Inflammatory macrophage treated with lipopolysaccharide for 4 hours (primary cell): ENCODE measurements around the gene POLR2M.

Experiments used
- DNase-seq: peaks from one replicate; pipeline ENCODE4 v3.0.0-alpha.2; 2020

Gene POLR2M

GRCh38 chr15:57706405-57707209 lies at the start of gene POLR2M:
Gene POLR2M (plus strand): TSS chr15:57706714. CDS start chr15:57706843, 129 bp downstream.
- peak; percentile 98 for DNase-seq

GRCh38 chr15:57657619-57658018 lies 48.9 kb upstream of the POLR2M start:
- DNase-seq: no peak

- DNase-seq: no peak
These were observed 44.3 kb upstream of the POLR2M start for GRCh38 chr15:57662091-57662744.

- no peak for DNase-seq
These were observed 43.7 kb upstream of the POLR2M start for GRCh38 chr15:57662802-57663201.

- no peak for DNase-seq
These were observed 43.3 kb upstream of the POLR2M start for GRCh38 chr15:57663262-57663661.

GRCh38 chr15:57665194-57665593 lies 41.3 kb upstream of the POLR2M start:
- no peak for DNase-seq

GRCh38 chr15:57665939-57666338 lies 40.6 kb upstream of the POLR2M start:
- no peak for DNase-seq

GRCh38 chr15:57667171-57667849 lies 39.2 kb upstream of the POLR2M start:
- DNase-seq: no peak

- no peak for DNase-seq
These were observed 38.5 kb upstream of the POLR2M start for GRCh38 chr15:57668016-57668415.

- no peak for DNase-seq
These were observed 34.9 kb upstream of the POLR2M start for GRCh38 chr15:57671636-57672035.

- no peak for DNase-seq
These were observed 30.9 kb upstream of the POLR2M start for GRCh38 chr15:57675481-57676181.

- no peak for DNase-seq
These were observed 29.9 kb upstream of the POLR2M start for GRCh38 chr15:57676585-57676984.

- DNase-seq: no peak
These were observed 29.3 kb upstream of the POLR2M start for GRCh38 chr15:57677204-57677603.

GRCh38 chr15:57680021-57680420 lies 26.5 kb upstream of the POLR2M start:
- DNase-seq: no peak

- no peak for DNase-seq
These were observed 25.5 kb upstream of the POLR2M start for GRCh38 chr15:57681011-57681410.

- DNase-seq: no peak
These were observed 23.0 kb upstream of the POLR2M start for GRCh38 chr15:57683481-57683880.

GRCh38 chr15:57684491-57685151 lies 21.9 kb upstream of the POLR2M start:
- DNase-seq: no peak

GRCh38 chr15:57685306-57686095 lies 21.0 kb upstream of the POLR2M start:
- DNase-seq: no peak

- no peak for DNase-seq
These were observed 19.9 kb upstream of the POLR2M start for GRCh38 chr15:57686657-57687056.

- DNase-seq: no peak
These were observed 16.1 kb upstream of the POLR2M start for GRCh38 chr15:57690341-57690966.

- no peak for DNase-seq
These were observed 15.4 kb upstream of the POLR2M start for GRCh38 chr15:57691082-57691481.
